Right ventricle myocardium inferior (tissue), 1 donor: ENCODE data around the gene STX5. TPM values are rescaled to one million over a fixed set of nuclear protein-coding genes. Genes with fewer than 3 reads are reported as not detected.
"Not testable (repeated sequence)": the region's sequence is repeated elsewhere in the genome, so short reads cannot be mapped to it uniquely, and the experiment has no call there.

Experiments
- ATAC-seq: fragments of 200-7000 bp; cut with Tn5 transposase; one replicate; pipeline ENCODE4 v1.9.1; 2020; ENCODE audit warnings: mild to moderate bottlenecking, moderate library complexity
- DNase-seq: peaks from one replicate; pipeline ENCODE4 v3.0.0; 2021; ENCODE audit errors: missing footprints
- intact Hi-C: fragments of 100-400 bp; cut with DNase I; formaldehyde crosslinking; loops from one replicate; pipeline ENCODE4 v1.11.0; 2022
- total RNA-seq: library from RNA; stranded (reverse); fragmentation: NEBNext Ultra II Directional; extraction: Animal tissue kit (Norgen Biotek cat#: 25700); gene quantifications from one replicate; pipeline ENCODE4 v1.2.1, GENCODE V29; 2021
- donor health status: DM: no; HTN: yes; CAD: no; lungs with severe emphysema.

The STX5 gene
- total RNA-seq, 1 donor from 2014 or later: 18.5 TPM

DNA sequence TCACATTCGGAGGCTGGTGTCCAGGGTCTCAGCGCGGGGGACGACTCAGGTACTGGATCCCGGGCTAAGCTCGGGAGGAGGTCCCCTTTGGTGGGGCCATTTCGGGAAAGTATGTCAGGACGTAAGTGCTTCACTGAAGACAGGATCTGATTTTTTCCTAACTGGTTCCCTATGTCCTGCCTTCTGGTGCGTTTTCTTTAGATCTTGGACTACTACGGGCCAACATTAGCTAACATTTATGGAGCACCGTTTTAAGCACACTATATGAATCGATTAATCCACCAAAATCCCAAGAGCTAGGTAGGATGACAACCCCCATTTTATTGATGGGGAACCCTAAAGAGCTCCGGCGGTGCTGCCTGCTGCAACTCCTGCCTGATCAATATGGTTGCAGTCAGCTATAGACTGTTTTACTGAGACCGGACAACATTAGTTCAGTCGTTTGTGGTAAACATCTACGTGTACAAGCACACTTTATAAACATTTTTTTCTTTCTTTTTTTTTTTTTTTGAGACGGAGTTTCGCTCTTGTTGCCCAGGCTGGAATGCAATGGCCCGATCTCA, 24.6 kb upstream of the STX5 start:
- intact Hi-C loops: loop anchor here (5.0 kb wide), 1 partner anchor 129 kb away; the partner anchor contains the start of genes HNRNPUL2 and TTC9C
- ATAC-seq: no peak

DNA sequence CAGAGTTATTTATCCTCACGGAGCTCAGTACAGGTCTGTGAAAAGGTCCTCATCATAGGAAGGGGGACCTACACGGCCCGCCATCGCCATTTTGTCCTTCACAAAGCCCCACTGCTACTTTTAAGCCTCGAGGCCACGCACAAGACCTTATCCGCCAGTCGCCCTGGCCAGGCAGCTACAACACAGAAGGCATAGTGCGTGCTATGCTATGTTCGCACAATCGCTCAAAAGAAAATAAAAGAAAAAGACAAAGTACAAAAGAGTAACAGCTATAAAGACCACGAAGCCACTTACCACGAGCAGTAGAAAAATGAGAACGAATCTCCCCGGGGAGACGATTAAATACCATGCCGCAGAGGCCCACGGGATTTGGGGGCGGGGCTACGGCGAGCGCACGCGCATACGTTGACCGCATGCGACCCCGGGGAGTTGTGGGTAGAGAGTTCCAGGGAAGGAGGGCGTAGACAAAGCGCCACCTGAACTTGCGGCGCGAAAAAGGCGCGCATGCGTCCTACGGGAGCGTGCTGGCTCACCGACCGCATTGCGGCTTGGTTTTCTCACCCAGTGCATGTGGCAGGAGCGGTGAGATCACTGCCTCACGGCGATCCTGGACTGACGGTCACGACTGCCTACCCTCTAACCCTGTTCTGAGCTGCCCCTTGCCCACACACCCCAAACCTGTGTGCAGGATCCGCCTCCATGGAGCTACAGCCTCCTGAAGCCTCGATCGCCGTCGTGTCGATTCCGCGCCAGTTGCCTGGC, 23.9 kb upstream of the STX5 start:
- peak; percentile 99 for ATAC-seq
- peak; percentile 96 for DNase-seq
- intact Hi-C loops: loop anchor here (5.0 kb wide), 1 partner anchor 128 kb away; the partner anchor contains the start of genes HNRNPUL2 and TTC9C

More for the DNA sequence above, 24.6 kb upstream of the STX5 start:
- no peak for DNase-seq

DNA sequence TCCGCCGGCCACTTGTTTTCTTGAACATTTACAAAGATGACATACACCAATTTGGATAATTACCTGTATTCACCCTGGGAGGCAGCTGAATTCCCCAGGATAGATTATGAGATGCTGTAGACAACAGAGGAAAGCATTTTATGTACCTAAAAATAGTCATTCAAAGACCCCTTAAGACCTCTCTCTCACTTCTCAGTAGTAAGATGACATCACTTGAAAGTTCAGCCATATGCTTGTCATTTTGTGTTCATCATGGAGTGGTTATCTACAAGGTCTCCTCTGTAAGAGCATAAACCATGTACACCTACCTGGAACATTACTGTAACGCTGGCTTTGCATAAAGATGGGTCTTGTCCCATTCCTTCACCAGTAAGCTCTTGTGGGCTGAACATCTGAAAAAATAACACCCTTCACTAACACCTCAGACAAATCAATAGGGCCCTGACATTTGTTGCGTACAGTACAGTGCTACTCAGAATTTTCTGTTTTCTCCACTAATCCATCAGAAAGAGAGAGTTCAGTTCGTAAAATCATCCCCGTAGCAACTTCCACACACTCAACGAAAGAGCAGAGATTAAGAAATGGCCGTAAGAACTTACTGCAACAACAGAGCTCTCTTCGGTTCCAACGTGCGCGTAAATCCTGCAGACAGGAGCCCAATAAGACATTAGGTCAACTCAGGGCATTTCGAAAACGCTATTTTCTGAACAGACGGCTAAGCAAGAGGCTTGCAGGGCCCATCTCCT, 23.1 kb upstream of the STX5 start:
- intact Hi-C loops: loop anchor here (5.0 kb wide), 1 partner anchor 128 kb away; the partner anchor contains the start of genes HNRNPUL2 and TTC9C
- no peak for DNase-seq
- ATAC-seq: no peak

DNA sequence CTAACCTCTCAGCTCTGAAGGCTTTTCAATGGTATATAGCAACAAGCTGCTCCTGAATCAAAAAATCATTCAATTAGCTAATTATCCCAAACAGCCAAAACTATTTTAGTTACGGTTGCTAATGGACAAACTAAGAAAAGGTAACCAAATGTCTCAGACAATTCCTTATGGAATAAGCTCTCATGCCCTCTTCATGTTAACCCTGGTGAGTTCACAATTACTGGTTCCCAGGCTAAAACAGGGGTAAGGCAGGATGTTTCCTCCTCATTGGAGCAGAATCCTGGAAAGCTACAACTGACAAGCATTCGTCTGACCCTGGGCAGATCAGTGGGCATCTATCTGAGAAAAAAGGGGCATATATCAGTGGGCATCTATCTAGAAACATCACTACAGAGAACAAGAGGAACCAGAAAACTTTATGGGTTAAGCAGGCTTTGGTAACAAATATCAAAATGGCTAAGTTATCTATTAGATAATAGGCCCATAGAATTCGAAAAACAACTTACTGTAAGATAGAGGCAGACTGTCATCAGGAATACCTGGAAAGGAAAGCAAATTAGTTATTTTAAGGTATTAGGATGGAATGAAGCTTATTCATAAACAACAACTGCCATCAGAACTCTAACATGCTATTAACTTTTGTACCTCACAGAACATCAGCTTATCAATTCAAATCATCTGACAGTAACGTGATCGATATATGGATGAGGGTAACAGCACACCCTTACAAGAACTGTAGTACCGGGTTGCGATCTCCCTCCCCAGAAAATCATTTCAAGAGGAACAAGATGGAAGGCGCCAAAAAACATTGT, 22.4 kb upstream of the STX5 start:
- intact Hi-C loops: no loop called here
- DNase-seq (no peak), ATAC-seq (no peak)

DNA sequence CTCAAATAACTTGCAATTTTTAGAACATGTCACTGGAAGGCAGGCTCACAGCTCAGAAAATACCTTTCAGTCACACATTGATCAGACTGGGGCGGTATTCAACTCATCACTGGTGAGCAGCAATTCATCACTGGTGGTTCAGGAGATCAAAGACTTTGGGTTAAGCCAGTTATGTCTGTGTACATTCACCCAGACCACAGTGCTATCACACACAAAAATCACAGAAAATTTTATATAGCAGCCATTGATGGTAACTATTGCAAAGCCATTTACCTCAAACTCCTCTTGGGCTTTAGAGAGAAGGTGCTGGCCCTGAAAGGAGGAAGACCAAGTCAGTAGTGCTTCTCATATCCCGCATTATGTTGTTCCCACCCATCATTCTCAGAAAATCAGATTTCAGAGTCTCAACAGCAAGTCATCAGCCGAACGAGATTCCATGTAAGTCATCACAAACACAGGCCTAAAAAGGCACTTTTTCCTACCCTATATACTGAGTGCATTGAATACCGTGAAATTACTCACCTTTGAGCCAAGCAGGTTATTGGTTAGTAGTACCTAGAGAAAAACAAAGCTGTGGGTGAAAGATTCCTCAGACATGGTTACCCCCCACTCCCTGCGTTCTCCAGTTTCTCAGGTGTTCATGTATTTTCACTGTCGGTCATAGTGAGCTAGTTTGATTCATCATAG, 21.6 kb upstream of the STX5 start:
- intact Hi-C loops: no loop called here

DNA sequence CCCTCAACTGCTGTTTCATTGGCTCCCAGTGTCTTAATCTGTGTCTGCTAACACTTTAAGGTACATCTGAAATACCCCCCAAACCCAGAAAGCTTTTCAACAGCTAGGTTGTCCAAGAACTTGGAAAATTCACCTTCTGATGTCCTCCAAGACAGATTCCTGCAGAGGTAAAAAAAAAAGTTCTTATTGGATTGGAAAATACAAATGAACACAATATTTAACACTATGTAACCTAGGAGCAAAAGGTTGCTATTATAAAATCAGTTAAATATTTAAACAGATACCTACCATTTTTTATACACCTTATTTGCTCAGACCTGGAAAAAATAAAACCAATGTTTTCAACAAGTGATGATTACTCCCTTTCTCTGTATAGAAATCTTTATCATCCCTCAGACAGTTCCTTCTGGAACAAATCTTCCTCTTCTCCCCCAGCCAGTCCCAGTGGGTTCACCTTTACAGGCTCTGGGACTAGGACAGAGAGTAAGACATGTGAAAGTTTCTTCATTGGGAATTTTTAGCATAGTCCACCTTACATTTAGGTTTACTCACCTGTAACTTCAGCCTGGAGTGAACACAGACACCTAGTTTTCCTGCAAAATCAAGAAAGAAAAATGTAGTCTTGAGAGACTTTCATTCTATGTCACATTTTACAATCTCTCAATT, 20.8 kb upstream of the STX5 start:
- ATAC-seq: no peak
- no peak for DNase-seq
- intact Hi-C loops: no loop called here

More for the DNA sequence above, 21.6 kb upstream of the STX5 start:
- DNase-seq (no peak), ATAC-seq (no peak)

DNA sequence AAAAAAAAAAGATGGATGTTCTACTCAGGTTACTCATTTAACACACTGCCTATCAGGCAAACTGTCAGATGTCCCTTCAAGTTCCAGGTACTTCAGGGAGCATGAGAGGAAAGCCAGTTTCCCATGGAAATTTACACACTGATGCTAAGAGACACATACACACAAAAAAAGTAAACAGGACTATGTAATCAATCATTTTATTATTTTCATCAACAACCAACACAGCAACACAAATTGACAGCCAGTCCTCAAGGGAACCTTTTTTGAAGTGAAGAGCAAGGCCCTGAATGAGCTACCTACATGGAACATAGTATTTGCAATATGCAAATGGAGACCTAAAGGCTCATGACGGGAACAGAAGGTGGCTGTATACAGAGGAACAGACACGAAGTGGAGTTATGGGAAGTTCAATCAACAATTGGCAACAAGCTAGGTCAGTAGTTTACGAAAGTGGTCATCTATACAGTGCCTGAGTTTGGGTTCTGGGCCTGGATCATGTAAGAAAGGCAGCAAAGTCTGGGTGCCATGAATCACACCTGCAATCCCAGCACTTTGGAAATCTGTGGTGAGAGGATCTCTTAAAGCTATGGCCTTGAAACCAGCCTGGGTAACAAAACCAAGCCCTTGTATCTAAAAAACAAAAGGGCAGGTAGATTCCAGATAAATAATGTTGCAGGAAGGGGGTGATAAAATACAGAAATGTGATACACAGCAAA, 20.1 kb upstream of the STX5 start:
- no peak for DNase-seq
- intact Hi-C loops: no loop called here
- ATAC-seq: no peak

DNA sequence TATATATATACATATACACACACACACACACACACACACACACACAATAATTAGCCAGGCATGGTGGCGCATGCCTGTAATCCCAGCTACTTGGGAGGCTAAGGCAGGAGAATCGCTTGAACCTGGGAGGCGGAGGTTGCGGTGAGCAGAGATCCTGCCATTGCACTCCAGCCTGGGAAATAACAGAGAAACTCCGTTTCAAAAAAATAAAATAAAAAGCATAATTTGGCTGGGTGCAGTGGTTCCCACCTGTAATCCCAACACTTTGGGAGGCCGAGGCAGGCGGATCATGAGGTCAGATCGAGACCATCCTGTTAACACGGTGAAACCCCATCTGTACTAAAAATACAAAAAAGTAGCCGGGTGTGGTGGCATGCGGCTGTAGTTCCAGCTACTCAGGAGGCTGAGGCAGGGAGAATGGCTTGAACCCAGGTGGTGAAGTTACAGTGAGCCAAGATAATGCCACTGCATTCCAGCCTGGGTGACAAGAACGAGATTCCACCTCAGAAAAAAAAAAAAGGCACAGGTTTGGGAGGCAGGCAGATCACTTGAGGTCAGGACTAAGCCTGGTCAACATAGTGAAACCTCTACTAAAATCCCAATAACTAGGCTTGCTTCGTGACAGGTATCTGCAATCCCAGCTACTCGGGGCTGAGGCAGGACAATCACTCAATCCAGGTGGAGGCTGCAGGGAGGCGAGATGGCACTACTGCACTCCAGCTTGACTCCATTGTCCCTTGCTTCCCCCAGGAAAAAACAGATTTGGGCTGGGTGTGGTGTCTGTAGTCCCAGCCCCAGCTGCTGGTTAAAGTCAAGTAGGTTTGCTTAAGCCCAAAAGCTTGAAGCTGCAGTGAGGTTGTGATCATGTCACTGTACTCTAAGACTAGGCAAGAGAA, 19.3 kb upstream of the STX5 start:
- intact Hi-C loops: no loop called here
- no peak for ATAC-seq
- DNase-seq: no peak

DNA sequence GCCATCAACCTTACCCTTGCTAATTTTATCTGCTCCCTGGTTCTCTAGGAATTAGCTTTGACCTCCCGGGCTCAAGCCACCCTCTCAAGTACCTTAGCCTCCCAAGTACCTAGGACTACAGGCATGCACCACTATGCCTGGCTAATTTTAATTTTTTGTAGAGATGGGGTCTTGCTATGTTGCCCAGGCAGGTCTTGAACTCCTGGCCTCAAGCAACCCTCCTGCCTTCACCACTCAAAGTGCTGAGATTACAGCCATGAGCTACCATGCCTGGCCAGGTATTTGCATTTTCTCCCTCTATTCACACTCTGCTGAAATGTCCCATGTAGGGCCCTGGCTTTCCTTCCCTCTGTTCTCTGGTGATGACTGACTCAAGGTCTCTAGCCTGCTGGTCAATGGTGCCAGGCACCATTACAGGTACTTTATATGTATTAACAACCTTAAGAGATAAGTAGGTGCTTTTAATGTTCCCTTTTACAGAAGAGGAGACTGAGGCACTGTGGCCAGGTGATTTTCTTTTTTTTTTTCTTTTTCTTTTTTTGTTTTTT, 16.0 kb upstream of the STX5 start:
- no peak for DNase-seq
- intact Hi-C loops: no loop called here
- ATAC-seq: no peak

DNA sequence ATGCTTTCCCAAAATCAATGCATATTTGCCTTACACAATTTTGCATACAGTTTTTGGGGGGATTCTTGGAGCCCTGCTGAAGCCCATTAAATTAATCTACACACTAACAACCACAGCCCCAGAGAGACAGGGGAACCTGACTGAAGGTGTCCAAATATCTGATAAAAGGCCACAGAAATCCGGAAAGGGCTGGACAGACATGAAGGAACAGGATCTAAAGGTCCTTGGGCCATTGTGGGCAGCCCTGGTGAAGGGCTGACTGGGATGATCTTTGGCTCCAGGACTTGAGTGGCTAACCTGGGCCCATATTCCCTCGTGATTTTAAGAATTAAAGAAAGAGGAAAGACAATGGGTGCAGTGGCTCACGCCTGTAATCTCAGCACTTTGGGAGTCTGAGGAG, 14.3 kb upstream of the STX5 start:
- intact Hi-C loops: no loop called here
- ATAC-seq (no peak), DNase-seq (no peak)

DNA sequence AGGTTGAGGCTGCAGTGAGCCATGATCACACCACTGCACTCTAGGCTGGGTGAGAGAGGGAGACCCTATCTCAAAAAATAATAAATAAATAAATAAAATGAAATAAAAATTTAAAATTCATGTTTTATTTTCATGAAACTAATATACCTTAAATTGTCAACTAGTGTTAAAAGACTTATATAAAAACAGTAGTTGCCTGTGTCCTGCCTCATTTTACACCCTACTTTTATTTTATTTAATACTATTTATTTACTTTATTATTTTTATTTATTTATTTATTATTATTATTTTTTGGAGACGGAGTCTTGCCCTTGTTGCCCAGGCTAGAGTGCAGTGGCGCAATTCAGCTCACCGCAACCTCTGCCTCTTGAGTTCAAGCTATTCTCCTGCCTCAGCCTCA, 12.3 kb upstream of the STX5 start:
- DNase-seq (no peak), ATAC-seq (no peak)
- intact Hi-C loops: loop anchor here (5.0 kb wide), 1 partner anchor 297 kb away; the partner anchor contains the start of gene AHNAK

DNA sequence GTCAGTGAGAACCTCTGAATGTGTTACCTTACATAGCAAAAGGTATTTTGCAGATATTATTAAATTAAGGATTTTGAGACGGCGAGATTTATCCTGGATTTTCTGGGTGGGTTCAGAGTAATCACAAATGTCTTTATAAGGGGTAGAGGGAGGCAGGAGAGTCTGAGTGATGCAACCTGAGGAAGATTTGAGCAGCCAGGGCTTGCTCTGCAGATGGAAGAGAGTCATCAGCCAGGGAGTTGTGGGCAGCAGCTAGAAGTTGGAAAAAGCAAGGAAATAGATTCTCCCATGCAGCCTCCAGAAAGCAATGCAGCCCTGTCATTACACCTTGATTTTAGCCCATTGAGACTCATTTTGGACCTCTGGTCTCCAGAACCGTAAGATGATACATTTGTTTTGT, 11.6 kb upstream of the STX5 start:
- ATAC-seq: no peak
- intact Hi-C loops: loop anchor here (5.0 kb wide), 1 partner anchor 296 kb away; the partner anchor contains the start of gene AHNAK

DNA sequence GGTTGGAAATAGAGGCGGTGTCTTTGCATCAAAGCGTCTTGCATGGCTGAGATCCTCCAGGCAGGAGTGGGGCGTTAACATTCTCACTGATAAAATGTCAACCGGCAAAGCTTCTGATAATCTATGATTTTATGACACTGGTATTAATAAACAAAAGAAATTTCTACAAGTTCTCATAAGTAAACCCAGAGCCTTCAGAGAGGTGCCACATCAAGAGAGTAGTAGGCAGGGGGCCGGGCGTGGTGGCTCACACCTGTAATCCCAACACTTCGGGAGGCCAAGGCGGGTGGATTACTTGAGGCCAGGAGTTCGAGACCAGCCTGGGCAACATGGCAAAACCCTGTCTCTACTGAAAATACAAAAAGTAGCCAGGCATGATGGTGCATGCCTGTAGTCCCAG, 11.0 kb upstream of the STX5 start:
- not testable (repeated sequence) for DNase-seq, ATAC-seq
- intact Hi-C loops: loop anchor here (5.0 kb wide), 1 partner anchor 296 kb away; the partner anchor contains the start of gene AHNAK

More for the DNA sequence above, 11.6 kb upstream of the STX5 start:
- no peak for DNase-seq

DNA sequence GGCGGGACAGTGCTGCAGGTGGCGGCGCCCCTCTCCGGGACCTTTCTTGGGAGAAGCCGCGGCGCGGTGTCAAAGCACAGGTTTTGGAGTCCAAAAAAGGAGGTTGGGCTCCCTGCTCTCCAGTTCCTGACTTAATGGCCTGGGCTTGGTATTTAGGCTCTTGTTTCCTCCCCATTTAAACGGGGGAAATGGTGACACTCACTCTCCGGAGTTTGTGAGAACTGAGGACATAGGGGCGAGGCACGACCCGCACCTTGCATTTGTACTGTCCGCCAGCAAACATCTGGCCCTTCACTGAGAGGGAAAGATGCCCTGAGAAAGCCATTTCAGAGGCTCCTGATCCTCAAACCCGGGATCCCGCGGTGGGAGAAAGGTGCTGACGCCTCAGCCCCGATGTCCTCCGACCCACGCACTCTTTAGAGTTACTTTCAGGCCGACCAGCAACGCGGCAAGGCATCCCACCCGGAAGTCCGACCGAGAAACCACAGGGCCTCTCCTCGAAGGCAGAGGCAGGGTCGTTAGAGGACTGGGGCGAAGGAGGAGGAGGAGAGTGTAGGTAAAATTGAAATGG, 10.4 kb upstream of the STX5 start:
- intact Hi-C loops: loop anchor here (5.0 kb wide), 1 partner anchor 295 kb away; the partner anchor contains the start of gene AHNAK
- DNase-seq (no peak), ATAC-seq (no peak)
